Spleen (tissue), 7 donors: Measurements from ENCODE around the gene ISL2.

ENCODE experiments used
- CTCF ChIP-seq, 11 experiments: fragments of 200-600 bp in 7 of 11; fragments of 450-650 bp in 4 of 11; sonication (generic) in 4 of 11; IDR thresholded peaks in 8 of 11; conservative IDR thresholded peaks in 3 of 11; 1 replicate in 7 of 11; 2 replicates in 4 of 11; pipeline versions ENCODE4 v1.4.0 to v1.8.0; 2016 to 2021; ENCODE audit warnings: antibody characterized with exemption in 11 of 11, inconsistent platforms in 4 of 11, mild to moderate bottlenecking in 1 of 11
- POLR2A ChIP-seq, 3 donors: fragments of 450-650 bp; IDR thresholded peaks; one replicate each; pipeline ENCODE4 v1.5.1; 2017; ENCODE audit warnings: antibody characterized with exemption in 3 of 3, mild to moderate bottlenecking in 1 of 3
- POLR2AphosphoS5 ChIP-seq, 3 donors: sonication (generic); formaldehyde crosslinking; IDR thresholded peaks; one replicate each; pipeline ENCODE4 v1.5.1; 2017; ENCODE audit warnings: antibody characterized with exemption in 3 of 3
- donor health status: DM: no; HTN: no; CAD: no; lungs with moderate emphysema.
- donor health status: DM: no; HTN: no; CAD: no.
- donor health status: DM: no; HTN: no; CAD: no.

- TF ChIP-seq CTCF (IDR thresholded peaks at IDR 0.05 in 8 of 11, conservative IDR thresholded peaks at IDR 0.05 in 3 of 11) (no peak), POLR2A (IDR thresholded peaks at IDR 0.05) (no peak), POLR2AphosphoS5 (IDR thresholded peaks at IDR 0.05) (no peak)
Observed at GRCh38 chr15:76376029-76376428, 39.5 kb downstream of the ISL2 start.
